Upper lobe of left lung (tissue), 4 donors: ENCODE results near the gene ITCH.

Experiments
- CTCF ChIP-seq, 6 experiments: fragments of 450-650 bp in 4 of 6; fragments of 200-600 bp in 2 of 6; sonication (generic) in 2 of 6; IDR thresholded peaks; one replicate each; pipeline ENCODE4 v1.5.1; 2016 to 2019; ENCODE audit warnings: antibody characterized with exemption in 6 of 6
- POLR2A ChIP-seq, 4 donors: fragments of 450-650 bp; IDR thresholded peaks; one replicate each; pipeline ENCODE4 v1.5.1; 2016 to 2017; ENCODE audit warnings: antibody characterized with exemption in 4 of 4, mild to moderate bottlenecking in 2 of 4

DNA sequence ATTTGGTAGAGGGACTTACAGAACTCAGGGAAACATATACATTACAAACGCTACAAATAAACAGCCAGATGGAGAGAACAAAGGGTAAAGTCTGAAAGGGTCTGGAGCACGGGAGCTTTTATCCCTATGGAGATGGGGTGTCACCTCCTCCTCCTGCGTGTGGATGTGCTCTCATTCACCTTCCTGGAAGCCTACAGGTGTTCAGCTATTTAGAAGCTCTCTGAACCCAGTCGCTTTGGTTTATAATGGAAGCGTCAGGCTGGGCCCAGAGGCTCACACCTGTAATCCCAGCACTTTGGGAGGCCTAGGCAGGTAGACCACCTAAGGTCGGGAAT lies 17.7 kb upstream of the ITCH start:
- TF ChIP-seq POLR2A (IDR thresholded peaks at IDR 0.05) (no peak), CTCF (IDR thresholded peaks at IDR 0.05) (no peak)
